Ascending aorta (tissue), 2 donors: Measurements from ENCODE around the gene PRKAG2. TPM values are rescaled to one million over a fixed set of nuclear protein-coding genes. Genes with fewer than 3 reads are reported as not detected.

ENCODE experiments used
- DNase-seq, 2 donors: peaks; one replicate each; pipeline ENCODE4 v3.0.0-alpha.2; 2019; ENCODE audit warnings: low spot score in 2 of 2
- H3K27ac ChIP-seq, 2 donors: fragments of 200-600 bp; sonication (generic); one replicate each; pipeline ENCODE4 v1.5.1; 2016 to 2017; ENCODE audit warnings: mild to moderate bottlenecking in 1 of 2
- H3K27me3 ChIP-seq: fragments of 200-600 bp; sonication (generic); one replicate; pipeline ENCODE4 v1.5.1; 2017
- H3K36me3 ChIP-seq, 2 donors: fragments of 200-600 bp; sonication (generic); one replicate each; pipeline ENCODE4 v1.5.1; 2016
- H3K4me1 ChIP-seq, 2 donors: fragments of 200-600 bp; sonication (generic); one replicate each; pipeline ENCODE4 v1.5.1; 2016 to 2017; ENCODE audit warnings: mild to moderate bottlenecking in 1 of 2
- H3K4me3 ChIP-seq, 2 donors: fragments of 200-600 bp; sonication (generic); one replicate each; pipeline ENCODE4 v1.5.1; 2016 to 2017; ENCODE audit warnings: mild to moderate bottlenecking in 1 of 2
- H3K9me3 ChIP-seq, 2 donors: fragments of 200-600 bp; sonication (generic); one replicate each; pipeline ENCODE4 v1.5.1; 2016
- intact Hi-C: fragments of 100-400 bp; cut with DNase I; formaldehyde crosslinking; loops from one replicate; pipeline ENCODE4 v1.15.1; 2023
- total RNA-seq: library from RNA; depleted of rRNA; stranded (reverse); fragments of >200 nt; gene quantifications from one replicate; pipeline ENCODE4 v1.1.0, GENCODE V29; 2016
- TF ChIP-seq, protein P1 (sequence below), 3 experiments: fragments of 200-600 bp in 2 of 3; fragments of 450-650 bp in 1 of 3; sonication (generic) in 2 of 3; IDR thresholded peaks; one replicate each; pipeline ENCODE4 v1.5.1; 2016 to 2019; ENCODE audit warnings: antibody characterized with exemption in 3 of 3, mild to moderate bottlenecking in 1 of 3, moderate library complexity in 1 of 3

PRKAG2 gene
- total RNA-seq, 1 donor from 2014 or later = 26.7 TPM

DNA sequence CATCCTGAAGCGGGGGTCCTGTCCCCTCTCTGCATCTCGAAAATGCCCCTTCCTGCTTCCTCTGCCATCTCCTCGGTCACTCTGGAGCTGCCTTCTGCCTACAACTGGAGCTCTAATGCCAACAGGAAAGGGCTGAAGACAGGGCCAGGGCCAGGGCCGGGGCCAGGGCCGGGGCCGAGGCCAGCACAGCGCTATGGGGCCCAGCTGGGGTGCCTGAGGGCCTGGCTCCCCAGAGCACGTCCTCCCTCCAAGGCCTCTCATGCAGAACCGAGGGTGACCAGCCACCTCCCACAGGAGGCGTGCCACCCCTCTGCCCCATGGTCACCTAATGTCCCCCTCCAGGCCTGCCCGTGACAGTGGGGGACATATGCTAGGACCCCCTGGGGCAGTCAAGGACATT lies 155.7 kb downstream of the PRKAG2 start:
- intact Hi-C loops = no loop called here
- Histone ChIP-seq H3K4me3 (no peak overlapping the region), H3K27me3 (no peaks in the 10 kb centered on the region), H3K4me1 (no peaks in the 10 kb centered on the region), H3K9me3 (no peaks in the 10 kb centered on the region), H3K27ac (no peak overlapping the region), H3K36me3 (no peaks in the 10 kb centered on the region)
- TF ChIP-seq, protein P1, sequence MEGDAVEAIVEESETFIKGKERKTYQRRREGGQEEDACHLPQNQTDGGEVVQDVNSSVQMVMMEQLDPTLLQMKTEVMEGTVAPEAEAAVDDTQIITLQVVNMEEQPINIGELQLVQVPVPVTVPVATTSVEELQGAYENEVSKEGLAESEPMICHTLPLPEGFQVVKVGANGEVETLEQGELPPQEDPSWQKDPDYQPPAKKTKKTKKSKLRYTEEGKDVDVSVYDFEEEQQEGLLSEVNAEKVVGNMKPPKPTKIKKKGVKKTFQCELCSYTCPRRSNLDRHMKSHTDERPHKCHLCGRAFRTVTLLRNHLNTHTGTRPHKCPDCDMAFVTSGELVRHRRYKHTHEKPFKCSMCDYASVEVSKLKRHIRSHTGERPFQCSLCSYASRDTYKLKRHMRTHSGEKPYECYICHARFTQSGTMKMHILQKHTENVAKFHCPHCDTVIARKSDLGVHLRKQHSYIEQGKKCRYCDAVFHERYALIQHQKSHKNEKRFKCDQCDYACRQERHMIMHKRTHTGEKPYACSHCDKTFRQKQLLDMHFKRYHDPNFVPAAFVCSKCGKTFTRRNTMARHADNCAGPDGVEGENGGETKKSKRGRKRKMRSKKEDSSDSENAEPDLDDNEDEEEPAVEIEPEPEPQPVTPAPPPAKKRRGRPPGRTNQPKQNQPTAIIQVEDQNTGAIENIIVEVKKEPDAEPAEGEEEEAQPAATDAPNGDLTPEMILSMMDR (IDR thresholded peaks at IDR 0.05) = no peak
- no peak for DNase-seq

DNA sequence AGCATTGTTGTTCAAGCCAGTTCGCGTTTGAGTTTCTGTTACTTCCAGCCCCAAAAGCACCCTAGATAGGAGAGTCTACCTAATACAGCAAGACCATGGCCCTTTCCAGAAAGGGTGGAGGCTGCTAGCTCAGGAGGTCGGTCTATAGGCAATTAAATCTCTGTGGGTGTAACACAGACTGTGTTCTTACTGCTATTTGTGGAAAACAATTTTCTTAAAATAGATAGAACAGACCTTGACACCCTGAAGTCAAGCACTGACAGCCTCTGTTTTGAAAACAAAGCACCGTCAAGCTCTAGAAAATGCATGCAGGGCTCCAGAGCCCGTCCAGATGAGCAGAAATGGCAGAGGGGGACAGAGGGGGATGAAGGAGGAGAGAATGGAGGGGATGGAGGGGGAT lies 156.6 kb downstream of the PRKAG2 start:
- TF ChIP-seq, protein P1 (IDR thresholded peaks at IDR 0.05) = no peak
- intact Hi-C loops = no loop called here
- Histone ChIP-seq H3K27me3 (no peaks in the 10 kb centered on the region), H3K4me3 (no peak overlapping the region), H3K9me3 (no peaks in the 10 kb centered on the region), H3K36me3 (no peaks in the 10 kb centered on the region), H3K27ac (no peak overlapping the region), H3K4me1 (no peaks in the 10 kb centered on the region)
- DNase-seq = no peak

DNA sequence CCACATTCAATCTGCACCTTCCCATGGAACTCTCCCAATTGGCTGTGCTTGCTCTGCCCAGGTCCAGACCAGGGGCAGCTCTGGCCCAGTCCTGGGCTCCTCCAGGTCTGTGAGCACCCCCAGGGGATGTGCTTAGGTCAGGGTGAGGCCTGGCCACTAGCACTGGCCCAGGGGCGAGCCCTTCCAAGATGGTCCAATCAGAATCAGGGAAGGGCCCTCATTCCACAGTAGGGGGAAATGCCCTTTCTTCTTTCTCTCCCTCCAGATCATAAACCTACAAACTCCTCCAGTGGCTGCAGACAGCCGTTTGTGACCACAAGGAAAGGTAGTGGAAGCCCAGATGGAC lies 157.0 kb downstream of the PRKAG2 start:
- no peak overlapping the region for H3K27ac ChIP-seq
- TF ChIP-seq, protein P1 (IDR thresholded peaks at IDR 0.05) = no peak
- no peaks in the 10 kb centered on the region for H3K4me1 ChIP-seq
- no peak overlapping the region for H3K4me3 ChIP-seq
- DNase-seq = no peak
- intact Hi-C loops = no loop called here
- H3K9me3 ChIP-seq = no peaks in the 10 kb centered on the region
- H3K36me3 ChIP-seq = no peaks in the 10 kb centered on the region
- no peaks in the 10 kb centered on the region for H3K27me3 ChIP-seq

DNA sequence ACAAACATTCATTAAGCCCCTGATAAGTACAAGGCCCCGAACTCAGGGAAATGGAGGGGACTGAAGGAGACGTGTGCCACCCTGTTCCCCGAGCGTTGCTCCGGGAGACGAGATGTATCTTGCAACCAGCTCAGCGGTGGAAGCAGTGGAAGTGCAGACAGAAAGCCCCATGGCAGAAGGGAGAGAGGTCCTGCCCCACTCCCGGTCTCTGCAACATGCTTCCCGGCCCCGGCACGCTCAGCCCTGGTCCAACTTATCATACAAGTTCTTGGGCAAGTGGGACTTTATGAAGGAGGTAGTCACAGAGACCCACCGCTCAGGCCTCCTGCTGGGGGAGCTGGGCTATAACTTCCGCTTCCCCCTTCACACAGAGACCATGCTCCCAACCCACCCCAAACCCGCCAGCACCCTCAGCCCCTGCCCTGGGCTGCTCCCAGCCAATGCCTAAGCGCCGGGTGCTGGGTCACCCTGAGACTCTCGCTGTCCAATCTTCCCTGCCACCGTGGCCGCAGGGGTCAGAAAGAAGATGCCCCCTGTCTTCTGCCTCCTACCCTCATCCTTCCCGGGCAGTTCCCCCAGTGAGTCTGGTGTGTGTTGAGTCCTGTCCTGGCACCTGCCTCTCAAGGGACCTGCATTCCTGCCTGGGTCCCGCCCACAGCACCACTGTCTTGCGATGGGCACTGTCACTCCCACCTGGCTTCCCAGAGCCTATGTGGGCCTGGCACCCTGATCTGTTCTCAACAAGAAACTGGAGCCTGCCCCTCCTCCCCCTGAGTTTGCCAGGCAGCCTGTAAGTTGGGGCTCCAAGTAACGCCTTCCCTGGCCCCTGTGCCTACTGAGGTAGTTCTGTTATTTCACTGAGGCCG lies 157.7 kb downstream of the PRKAG2 start:
- Histone ChIP-seq H3K9me3 (no peaks in the 10 kb centered on the region), H3K27me3 (no peaks in the 10 kb centered on the region), H3K36me3 (no peaks in the 10 kb centered on the region), H3K27ac (no peak overlapping the region), H3K4me3 (no peak overlapping the region), H3K4me1 (no peaks in the 10 kb centered on the region)
- TF ChIP-seq, protein P1 (IDR thresholded peaks at IDR 0.05) = no peak
- intact Hi-C loops = no loop called here
- DNase-seq = no peak

DNA sequence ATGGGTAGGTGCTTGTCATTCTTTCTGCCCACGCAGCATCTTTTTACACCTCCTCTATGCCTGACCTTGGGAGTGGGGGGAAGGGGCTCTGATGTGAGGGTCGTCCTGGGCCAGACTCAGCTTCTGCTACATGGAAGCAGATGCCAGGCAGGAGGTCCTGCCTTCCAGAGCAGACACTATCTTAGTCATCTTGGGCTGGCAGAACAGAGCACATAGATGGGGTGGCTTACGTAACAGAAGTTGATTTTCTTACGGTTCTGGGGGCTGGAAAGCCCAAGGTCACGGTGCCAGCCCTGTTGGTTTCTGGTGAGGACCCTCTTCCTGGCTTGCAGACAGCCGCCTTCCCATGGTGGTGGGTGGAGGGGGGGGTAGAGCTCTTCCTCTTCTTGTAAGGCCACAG lies 159.0 kb downstream of the PRKAG2 start:
- H3K27me3 ChIP-seq = no peaks in the 10 kb centered on the region
- H3K4me3 ChIP-seq = no peak overlapping the region
- intact Hi-C loops = no loop called here
- no peaks in the 10 kb centered on the region for H3K4me1 ChIP-seq
- TF ChIP-seq, protein P1 (IDR thresholded peaks at IDR 0.05) = no peak
- H3K27ac ChIP-seq = no peak overlapping the region
- H3K36me3 ChIP-seq = no peaks in the 10 kb centered on the region
- no peaks in the 10 kb centered on the region for H3K9me3 ChIP-seq
- no peak for DNase-seq
